ENCODE data around the gene EXOC6B. TPM values are rescaled to one million over a fixed set of nuclear protein-coding genes. Genes with fewer than 3 reads are reported as not detected.

Gene EXOC6B
- total RNA-seq = 173 TPM
- long read RNA-seq, full-length matches to known transcripts = 19 of 147 reads
- long read RNA-seq, partial matches to known transcripts = 31 of 147 reads
- long read RNA-seq, other reads (novel, unspliced or antisense) = 97 of 147 reads

DNA sequence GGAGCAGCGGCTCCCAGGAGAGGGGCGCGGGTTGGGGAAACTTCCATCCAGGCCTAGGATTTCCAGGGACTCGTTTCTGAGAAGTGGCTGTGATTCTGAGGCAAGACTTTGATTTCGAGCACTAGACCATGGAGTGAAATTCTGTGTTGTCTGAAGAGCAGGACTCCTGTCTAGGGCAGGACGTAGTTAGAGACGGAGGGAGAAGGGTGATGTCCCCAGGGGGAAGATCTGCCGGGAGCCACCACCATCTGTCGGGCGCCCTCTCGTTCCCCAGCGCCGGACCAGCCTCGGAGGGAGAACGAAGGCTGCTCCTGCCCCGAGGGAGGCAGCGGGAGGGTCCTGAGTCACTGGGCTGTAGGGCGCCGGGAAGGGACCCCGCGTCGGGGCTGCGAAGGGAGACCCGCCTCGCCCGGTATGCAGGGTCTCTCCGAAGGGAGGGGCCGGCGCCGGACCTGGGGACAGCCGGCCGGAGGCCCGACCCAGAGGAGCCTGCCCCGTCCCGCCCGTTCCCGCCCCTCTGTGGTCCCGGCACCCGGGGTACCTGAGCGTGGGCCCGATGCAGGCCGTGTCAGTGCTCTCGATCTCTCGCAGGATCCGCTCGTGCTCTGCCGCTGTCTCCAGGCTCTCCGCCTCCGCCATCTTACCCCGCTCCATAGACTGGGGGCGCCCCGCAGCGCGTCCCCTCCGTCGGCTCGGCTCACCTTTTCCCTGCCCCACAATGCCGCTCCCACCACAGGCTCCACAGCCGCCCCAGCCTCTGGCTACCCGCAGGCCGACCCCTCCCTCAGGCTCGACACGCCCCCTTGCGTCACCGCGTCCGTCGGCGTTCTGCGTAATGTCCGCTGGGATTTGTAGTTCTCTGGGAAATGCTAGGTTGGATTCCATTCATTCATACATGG, at the start of gene EXOC6B:
Gene EXOC6B (minus strand): TSS at position 777 of the 899 bp plus-strand sequence.
- peak; percentile 95 for DNase-seq (ENCODE audit: low spot score)
- intact Hi-C loops (cut with DNase I) = loop anchor here (5.0 to 10.0 kb wide), 2 partner anchors 33 to 51 kb away; no protein-coding TSS in a partner anchor

DNA sequence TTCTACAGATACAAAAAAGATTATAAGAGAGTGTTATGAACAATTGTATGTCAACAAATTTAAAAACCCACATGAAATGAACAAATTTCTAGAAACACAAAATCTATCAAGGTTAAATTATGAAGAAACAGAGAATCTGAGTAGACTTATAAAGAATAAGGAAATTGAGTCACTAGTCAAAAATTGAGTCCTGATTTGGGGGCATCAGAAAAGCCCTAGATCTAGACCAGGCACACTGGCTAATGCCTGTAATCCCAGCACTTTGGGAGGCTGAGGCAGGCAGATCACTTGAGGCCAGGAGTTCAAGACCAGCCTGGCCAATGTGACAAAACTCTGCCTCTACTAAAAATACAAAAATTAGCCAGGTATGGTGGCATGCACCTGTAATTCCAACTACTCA, 46.0 kb upstream of the EXOC6B start:
- DNase-seq (ENCODE audit: low spot score) = no peak
- intact Hi-C loops (cut with DNase I) = no loop called here

DNA sequence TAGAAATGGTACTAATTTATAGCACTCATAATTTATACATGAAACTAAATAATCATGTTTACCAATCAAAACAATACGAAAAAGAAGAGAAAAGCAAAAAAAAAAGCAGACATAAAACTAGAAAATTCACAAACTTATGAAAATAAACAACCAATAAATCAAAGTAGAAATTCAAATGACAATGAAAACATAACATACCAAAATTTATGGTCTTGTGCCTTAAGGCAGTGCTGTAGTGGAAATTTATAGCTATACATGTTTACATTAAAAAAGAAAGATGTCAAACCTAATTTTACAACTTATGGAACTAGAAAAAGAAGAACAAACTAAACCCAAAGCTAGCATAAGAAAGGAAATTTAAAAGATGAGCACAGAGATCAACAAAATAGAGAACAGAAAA, 45.2 kb upstream of the EXOC6B start:
- intact Hi-C loops (cut with DNase I) = no loop called here
- no peak for DNase-seq (ENCODE audit: low spot score)

DNA sequence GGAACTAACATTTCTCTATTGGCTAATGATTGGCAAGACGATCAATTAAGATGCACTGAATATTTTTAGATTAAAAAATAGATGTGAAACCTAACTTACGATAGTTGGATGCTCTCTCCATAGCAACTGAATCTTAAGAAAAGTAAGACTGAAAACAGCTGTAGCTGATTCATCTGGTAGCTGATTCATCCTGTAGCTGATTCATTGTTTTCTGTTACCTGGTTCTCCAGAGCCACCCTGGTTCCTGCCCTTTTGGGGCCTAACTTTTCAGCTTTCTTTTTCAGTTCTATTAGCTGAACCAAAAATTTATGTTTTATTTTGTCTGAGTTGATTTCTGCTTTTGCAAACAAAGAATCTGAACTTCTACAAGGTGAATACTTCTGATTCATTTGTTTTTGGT, 38.7 kb upstream of the EXOC6B start:
- intact Hi-C loops (cut with DNase I) = no loop called here

DNA sequence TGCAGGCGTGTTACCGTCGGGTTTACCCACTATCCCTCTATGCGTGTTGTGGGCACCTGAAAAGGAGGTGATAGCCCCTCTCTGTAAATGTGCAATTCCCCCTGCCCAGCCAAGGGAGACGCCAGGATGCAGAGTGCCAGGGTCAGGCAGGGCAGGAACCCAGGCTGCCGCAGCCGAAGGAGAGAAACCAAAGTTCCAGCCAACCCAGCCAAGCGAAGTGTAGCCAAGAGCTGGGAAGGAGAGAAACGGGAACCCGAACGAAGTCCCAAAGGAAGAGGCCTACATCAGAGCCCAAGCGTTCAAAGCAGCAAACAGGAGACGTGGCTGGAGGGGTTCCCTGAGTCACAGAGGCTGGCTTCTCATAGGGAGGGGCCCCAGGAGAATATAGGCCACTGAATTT, 37.2 kb upstream of the EXOC6B start:
- intact Hi-C loops (cut with DNase I) = no loop called here
- DNase-seq (ENCODE audit: low spot score) = no peak

More for the DNA sequence above, 38.7 kb upstream of the EXOC6B start:
- DNase-seq (ENCODE audit: low spot score) = no peak

DNA sequence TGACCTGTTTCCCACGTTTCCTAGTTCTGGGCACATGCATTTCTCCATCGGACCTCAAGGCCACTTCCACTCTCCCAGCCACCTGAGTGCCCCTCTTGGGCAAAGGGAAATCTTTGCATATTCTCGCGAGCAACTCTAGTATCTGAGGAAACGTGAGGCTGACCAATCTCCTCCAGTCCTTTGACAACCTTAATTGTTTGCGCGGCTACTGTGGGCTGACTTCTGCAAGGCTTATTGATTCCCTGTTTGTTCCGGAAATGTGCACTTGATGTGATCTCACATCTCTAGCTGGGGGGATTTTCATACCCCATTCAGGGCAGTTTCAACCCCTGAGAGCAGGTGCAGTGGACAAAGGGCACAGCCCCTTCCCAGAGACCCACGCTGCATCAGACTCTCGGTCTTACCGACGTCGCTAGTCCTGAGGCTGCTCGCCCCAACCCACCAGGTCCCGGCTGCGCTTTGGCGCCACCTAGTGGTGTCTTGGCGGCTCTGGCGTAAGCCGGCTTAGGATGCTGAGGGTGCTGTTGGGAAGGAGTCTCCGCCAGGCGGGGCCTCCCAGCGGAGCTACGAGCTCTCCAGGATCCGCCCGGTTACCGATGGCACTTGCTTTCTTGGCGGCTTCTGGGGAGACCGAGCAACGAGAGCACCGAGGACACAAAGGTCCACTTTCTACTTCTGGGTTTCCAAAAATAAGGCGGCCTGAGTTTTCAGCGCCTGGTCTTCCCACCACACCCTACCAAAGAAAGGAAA, 36.6 kb upstream of the EXOC6B start:
- intact Hi-C loops (cut with DNase I) = loop anchor here (1.0 kb wide), 1 partner anchor 91 kb away; no protein-coding TSS in a partner anchor
- DNase-seq (ENCODE audit: low spot score) = peak; percentile 94

DNA sequence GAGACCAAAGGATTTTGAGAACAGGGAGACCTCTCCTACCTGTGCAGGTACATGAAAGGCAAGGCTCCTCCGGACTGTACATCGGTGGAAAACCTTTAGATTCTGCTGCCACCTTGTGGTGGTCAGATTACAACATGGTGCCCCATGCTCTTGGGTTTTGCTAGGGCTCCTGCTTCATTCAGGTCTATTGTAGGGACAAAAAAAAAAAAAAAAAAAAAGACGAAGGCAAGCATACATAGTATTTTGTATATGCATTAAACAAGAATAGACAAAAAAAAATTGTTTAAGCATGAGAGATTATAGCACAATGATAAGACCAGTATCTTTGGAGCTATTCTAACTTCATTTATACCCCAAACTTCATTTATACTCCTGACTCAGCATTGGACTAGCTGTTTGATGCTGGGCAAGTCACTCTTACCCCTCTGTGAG, 34.0 kb upstream of the EXOC6B start:
- intact Hi-C loops (cut with DNase I) = no loop called here
- DNase-seq (ENCODE audit: low spot score) = no peak

DNA sequence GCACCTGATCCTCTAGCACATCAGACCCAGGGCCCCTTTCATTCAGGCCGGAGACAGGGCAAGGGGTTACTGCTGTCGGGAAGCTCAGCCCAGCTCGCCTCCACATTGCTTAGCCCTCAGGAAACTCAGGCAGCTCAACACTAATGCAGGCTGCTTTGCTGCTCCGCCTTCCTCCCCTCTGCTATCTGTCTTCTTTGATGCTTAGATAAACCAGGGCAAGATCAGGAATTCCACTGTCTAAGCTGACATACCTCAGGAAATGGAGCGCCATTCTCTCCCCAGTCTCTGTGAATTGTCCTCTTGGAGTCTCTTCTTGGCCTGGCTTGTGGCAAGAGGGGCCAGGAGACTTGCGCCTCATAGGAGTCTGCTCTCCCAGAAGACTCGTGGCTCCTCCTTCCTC, 25.5 kb upstream of the EXOC6B start:
- intact Hi-C loops (cut with DNase I) = no loop called here
- no peak for DNase-seq (ENCODE audit: low spot score)

DNA sequence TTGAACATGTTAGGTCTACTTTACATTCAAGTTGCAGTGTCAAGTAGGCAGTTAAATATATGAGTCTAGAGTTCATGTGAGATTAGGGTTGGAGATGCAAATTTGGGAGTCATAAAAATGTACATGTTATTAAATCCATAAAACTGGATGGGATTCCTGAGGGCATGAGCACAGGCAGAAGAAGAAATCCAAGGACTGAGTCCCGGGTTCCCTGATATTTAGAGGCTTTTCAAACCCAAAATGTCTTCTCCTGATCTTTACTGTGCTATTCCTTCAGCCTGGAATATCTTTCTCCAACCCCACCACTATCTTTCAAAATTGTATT, 23.3 kb upstream of the EXOC6B start:
- intact Hi-C loops (cut with DNase I) = no loop called here
- DNase-seq (ENCODE audit: low spot score) = no peak

DNA sequence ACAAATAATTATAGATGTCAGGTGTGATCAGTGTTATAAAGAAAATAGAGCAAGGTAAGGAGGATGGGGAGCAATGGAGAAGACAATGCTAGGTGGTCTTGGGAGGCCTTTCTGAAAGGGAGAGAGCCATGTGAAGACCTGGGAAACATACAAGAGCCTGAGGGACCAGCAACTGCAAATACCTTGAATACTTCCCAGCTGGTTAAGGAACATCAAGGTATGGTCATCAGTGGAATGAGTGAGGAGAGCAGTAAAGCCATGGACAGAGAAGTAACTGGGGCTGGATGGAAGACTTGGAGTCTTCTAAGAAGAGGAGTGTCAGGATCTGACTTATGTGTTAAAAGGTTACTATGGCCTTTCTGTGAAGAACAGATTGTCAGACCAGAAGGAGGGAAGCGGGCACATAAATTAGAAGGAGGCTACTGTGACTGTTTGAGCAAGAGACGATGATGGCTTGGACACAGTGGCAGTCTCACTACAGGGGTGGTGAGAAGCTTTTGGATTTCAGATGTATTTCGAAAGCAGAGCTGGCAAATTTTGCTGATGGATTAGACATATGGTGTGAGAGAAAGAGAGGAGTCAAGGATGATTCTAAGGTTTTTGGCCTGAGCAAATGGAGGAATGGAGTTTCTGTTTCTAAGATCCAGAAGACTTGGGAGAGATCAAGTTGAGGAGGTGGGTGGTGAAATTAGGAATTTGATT, 22.8 kb upstream of the EXOC6B start:
- intact Hi-C loops (cut with DNase I) = no loop called here

DNA sequence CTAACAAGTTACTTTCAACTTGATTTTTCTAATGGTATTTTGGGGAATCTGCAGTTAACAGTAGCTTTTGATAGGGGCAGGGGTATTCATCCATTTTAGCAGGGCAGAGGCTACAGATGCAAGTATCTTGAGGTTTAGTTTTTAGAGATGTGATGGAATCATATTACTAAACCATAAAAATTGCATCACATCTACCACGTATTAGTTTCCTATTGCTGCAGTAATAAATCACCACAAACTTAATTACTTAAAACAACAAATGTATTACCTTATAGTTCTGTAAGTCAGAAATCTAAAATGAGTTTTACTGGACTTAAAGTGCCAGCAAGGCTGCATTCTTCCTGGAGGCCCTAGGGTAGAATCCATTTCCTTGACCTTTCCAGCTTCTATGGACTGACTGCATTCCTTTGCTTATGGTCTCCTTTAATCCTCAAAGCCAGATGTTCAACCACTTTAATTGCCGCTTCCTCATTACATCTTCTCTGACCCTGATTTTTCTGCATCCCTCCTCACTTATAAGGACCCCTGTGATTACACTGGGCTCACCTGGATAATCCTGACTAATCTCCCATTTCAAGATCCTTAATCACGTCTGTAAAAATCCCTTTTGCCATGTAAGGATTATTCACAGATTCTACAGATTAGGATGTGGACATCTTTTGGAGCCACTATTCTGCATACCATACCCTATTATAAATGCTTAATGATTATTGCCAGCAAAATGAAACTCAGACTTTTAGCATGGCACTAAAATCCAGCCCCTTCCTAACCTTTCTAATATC, 21.9 kb upstream of the EXOC6B start:
- intact Hi-C loops (cut with DNase I) = no loop called here
- no peak for DNase-seq (ENCODE audit: low spot score)

More for the DNA sequence above, 22.8 kb upstream of the EXOC6B start:
- no peak for DNase-seq (ENCODE audit: low spot score)

DNA sequence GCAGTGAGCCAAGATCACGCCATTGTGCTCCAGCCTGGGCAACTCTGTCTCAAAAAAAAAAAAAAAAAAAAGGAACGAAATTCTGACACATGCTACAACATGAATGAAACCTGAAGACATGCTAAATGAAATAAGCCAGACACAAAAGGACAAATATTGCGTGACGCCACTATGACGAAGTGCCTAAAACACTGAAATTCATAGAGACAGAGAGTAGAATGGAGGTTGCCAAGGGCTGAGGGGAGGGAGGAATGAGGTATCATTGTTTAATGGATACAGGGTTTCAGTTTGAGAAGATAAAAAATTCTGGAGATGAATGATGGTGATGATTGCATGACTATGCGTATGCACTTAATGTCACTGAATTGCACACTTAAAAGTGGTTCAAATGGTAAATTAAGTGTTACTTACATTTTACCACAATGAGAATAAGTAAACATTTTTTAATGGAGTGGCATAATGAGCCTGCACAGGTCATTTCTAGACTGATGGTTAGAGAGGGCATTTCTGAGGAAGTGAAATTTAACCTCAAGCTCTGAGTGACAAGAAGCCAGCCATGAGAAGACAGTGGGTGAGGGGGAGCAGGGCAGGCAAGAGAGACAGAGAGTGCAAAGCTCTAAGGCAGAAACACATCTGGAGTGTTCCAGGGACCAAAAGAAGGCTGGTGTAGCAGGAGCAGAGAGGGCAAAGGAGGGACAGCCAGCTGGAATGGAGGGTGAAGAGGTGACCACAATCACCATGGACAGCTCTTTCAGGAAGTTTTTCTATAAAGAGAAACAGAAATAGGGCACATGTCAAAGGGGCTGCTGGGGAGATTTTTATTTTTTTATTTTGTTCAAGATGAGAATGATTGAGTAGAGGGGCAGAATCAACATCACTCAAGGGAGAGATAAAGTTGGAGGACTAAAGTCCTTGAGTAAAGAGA, 20.6 kb upstream of the EXOC6B start:
- DNase-seq (ENCODE audit: low spot score) = no peak
- intact Hi-C loops (cut with DNase I) = no loop called here

DNA sequence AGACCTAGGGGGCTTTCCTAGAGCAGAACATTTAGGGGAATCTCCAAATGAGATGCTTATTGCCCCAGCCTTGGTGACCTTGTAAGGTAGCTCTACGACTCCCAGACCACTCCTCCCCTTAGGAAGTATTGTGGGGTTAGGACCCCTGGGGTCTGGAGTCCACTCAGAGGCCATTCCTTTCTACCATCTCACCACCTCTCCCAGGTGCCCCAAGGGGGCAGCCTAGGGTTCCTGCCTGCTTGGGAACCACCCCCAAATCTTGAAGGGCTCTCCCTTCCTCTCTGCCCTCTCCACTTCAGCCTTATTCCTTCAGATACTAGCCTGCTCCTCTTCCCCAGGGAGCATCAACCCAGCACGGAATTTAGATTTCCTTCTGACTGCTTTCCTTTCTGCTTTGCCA, 17.5 kb upstream of the EXOC6B start:
- no peak for DNase-seq (ENCODE audit: low spot score)
- intact Hi-C loops (cut with DNase I) = no loop called here

DNA sequence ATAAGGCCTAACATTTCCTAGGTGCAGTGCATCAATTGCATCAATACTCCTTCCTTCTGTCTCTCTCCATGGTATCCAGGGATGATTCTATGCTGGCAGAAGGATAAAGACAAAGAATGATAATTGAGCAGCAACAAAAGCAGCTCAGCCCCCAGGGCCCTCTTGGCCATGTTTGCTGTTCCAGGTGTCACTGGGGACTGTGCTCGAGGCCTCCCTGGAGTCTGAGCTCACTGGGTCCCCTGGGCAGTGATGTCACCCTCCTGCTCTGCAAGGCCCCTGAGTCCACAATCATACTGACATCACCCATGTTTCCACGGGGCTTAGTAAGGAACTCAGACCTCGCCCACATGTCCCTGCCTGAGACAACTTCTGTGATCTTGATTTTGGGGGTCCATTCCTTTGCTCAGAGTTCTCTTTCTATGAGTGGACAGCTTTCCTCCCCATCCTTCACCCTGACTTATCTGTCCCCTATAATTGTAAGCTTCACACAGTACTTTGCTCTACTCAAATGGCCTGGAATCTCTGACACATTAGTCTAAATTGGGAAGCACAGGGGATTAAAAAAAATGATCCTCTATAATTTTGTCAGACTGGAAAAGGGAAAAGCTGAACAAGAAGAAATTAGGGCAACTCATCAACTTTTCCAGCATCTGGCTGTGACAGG, 15.8 kb upstream of the EXOC6B start:
- DNase-seq (ENCODE audit: low spot score) = no peak
- intact Hi-C loops (cut with DNase I) = no loop called here

DNA sequence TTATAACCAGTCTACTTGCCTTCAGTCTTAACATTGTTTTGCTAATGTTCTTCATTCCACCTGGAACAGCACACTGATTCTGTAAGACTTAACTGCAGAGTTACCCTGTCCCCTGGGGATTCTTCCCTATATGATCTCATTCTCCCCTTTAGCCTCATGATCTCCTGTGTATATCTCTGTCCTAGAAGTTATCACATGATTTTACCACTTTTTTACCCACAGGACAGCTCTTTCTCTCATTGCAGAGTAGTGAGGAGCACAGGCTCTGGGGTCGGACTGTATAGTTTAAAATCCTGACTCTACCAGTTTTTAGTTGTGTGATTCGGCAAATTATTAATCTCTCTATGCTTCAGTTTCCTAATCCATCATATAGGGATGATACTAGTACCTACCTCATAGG, 14.2 kb upstream of the EXOC6B start:
- intact Hi-C loops (cut with DNase I) = no loop called here
- no peak for DNase-seq (ENCODE audit: low spot score)

DNA sequence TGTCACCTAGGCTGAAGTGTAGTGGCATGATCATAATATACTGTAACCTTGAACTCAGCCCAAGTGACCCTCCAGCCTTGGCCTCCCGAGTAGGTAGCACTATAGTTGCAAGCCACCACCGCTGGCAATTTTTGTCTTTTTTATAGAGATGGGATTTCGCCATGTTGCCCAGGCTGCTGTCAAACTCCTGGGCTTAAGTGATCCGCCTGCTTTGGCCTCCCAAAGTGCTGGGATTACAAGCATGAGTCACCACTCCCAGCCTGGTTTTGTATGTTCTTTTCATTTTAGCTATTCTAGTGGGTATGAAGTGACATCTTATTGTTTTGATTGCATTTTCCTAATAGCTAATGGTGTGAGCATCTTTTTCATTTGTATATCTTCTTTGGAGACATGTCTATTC, 11.3 kb upstream of the EXOC6B start:
- intact Hi-C loops (cut with DNase I) = no loop called here

DNA sequence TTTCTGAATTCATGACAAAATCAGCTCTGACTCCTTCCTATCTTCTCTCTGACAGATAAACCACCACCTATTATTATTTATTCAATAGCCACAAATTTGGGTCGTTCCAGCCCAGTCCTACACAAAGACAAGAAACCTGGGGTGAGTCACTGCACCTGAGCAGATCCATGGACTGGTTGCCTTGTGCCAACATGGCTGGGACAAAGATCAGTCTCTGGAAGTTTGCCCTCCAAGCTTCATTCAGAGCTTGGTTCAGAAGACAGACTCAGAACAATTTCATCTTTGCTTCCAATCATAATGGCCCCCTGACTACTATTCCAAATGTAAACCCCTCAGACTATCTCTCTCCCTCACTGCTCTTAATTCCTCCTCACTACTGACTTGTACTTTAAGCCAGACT, 9.6 kb upstream of the EXOC6B start:
- no peak for DNase-seq (ENCODE audit: low spot score)
- intact Hi-C loops (cut with DNase I) = no loop called here

More for the DNA sequence above, 11.3 kb upstream of the EXOC6B start:
- DNase-seq (ENCODE audit: low spot score) = no peak

DNA sequence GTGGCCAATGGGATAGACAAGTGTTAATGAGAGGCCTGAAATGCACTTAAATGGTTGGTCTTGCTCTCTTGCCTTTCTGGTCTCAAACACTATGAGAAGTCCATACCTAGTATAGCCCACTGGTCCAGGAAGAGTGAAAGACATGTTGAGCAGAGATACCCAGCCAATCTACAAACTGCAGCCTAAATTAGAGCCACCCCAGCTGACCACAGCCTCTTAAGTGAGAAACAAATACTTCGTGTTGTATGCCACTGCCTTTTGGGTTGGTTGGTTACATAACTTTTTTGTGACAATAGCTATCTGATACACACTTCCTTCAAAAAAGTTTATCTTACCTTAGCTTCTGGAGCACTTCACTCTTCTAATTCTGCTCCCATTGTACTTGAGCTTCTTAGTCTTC, 8.8 kb upstream of the EXOC6B start:
- intact Hi-C loops (cut with DNase I) = no loop called here

More for the DNA sequence above, 8.8 kb upstream of the EXOC6B start:
- no peak for DNase-seq (ENCODE audit: low spot score)
